GM19328 (cell line): ENCODE data around the gene SNRPN.
"Not testable (repeated sequence)": the region's sequence is repeated elsewhere in the genome, so short reads cannot be mapped to it uniquely, and the experiment has no call there.

Source experiments
- ATAC-seq: cut with Tn5 transposase; IDR thresholded peaks from one replicate; pipeline ENCODE4 v1.9.1; 2021; ENCODE audit warnings: mild to moderate bottlenecking, moderate library complexity; ENCODE audit not compliant: unreplicated experiment

SNRPN gene

GRCh38 chr15:24954783-24955530 lies at the start of gene SNRPN, which contains the start of gene SNURF:
Gene SNRPN, plus strand, starts transcription at chr15:24954987. Its CDS starts 19,467 bp downstream, at chr15:24974454.
Gene SNURF, plus strand, starts transcription at chr15:24954987. Its CDS starts 62 bp downstream, at chr15:24955049.
- peak; percentile 54 for ATAC-seq

- no peak for ATAC-seq
Observed at GRCh38 chr15:24916305-24917009, 38.3 kb upstream of the SNRPN start.

GRCh38 chr15:24917431-24917830 lies 37.4 kb upstream of the SNRPN start:
- no peak for ATAC-seq

GRCh38 chr15:24919446-24919845 lies 35.3 kb upstream of the SNRPN start:
- no peak for ATAC-seq

GRCh38 chr15:24922781-24923180 lies 32.0 kb upstream of the SNRPN start:
- not testable (repeated sequence) for ATAC-seq

GRCh38 chr15:24924153-24924552 lies 30.6 kb upstream of the SNRPN start:
- no peak for ATAC-seq

GRCh38 chr15:24924621-24925020 lies 30.2 kb upstream of the SNRPN start:
- ATAC-seq = no peak

- not testable (repeated sequence) for ATAC-seq
Observed at GRCh38 chr15:24931874-24932732, 22.7 kb upstream of the SNRPN start.

GRCh38 chr15:24933716-24934115 lies 21.1 kb upstream of the SNRPN start:
- ATAC-seq = no peak

- not testable (repeated sequence) for ATAC-seq
Observed at GRCh38 chr15:24938224-24938623, 16.6 kb upstream of the SNRPN start.

- ATAC-seq = no peak
Observed at GRCh38 chr15:24940236-24940635, 14.6 kb upstream of the SNRPN start.

- ATAC-seq = no peak
Observed at GRCh38 chr15:24943361-24943760, 11.4 kb upstream of the SNRPN start.

- no peak for ATAC-seq
Observed at GRCh38 chr15:24944954-24945353, 9.8 kb upstream of the SNRPN start.

- ATAC-seq = no peak
Observed at GRCh38 chr15:24945711-24946110, 9.1 kb upstream of the SNRPN start.

- ATAC-seq = no peak
Observed at GRCh38 chr15:24948495-24948894, 6.3 kb upstream of the SNRPN start.

- ATAC-seq = no peak
Observed at GRCh38 chr15:24955531-24955921, 739 bp downstream of the SNRPN start.

GRCh38 chr15:24956111-24956838 lies 1.5 kb downstream of the SNRPN start:
- ATAC-seq = peak; percentile 75

- ATAC-seq = no peak
Observed at GRCh38 chr15:24957691-24958090, 2.9 kb downstream of the SNRPN start.

GRCh38 chr15:24961967-24962366 lies 7.2 kb downstream of the SNRPN start:
- no peak for ATAC-seq

- ATAC-seq = no peak
Observed at GRCh38 chr15:24962880-24963279, 8.1 kb downstream of the SNRPN start.
